Activated gamma-delta T cell (primary cell): ENCODE results near the gene PRSS53.

Experiments
- DNase-seq: peaks from one replicate; lab custom pipeline; 2025; lab: John Stamatoyannopoulos, UW

PRSS53 gene

GRCh38 chr16:31043898-31044481 lies 44.8 kb downstream of the PRSS53 start:
- DNase-seq = no peak

GRCh38 chr16:31043352-31043751 lies 45.4 kb downstream of the PRSS53 start:
- no peak for DNase-seq

GRCh38 chr16:31042866-31043265 lies 45.9 kb downstream of the PRSS53 start:
- DNase-seq = no peak

- no peak for DNase-seq
Measured at GRCh38 chr16:31038993-31039392, 49.8 kb downstream of the PRSS53 start.

- no peak for DNase-seq
Measured at GRCh38 chr16:31036691-31037090, 52.1 kb downstream of the PRSS53 start.

- peak; percentile 64 for DNase-seq
Measured at GRCh38 chr16:31033709-31034492, 54.8 kb downstream of the PRSS53 start.
